ENCODE data around the gene ST3GAL5. TPM values are rescaled to one million over a fixed set of nuclear protein-coding genes. Genes with fewer than 3 reads are reported as not detected.

Gene ST3GAL5
- total and polyA plus RNA-seq, 2 donors (not counting 1 experiment from before 2014, with no cell fraction given) = 42.6 to 94.3 TPM

DNA sequence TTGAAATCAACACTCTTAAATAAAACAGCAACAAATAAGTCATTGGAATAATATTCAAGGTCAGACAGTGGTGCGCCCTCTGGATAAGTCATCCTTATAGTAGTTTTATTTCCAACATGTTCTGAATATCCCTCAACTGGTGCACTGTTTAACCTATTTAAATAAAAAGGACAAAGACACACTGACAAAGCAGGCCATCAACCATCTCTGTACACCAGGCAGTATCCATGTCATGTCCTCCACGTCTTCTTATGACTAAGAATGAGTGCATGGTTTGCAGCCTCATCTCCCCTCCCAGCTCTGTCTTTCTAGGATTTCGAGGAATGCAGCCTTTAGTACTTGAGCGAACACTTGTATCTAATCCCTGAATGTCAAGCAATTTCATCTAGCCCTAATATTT, 42.4 kb downstream of the ST3GAL5 start:
- Histone ChIP-seq H3K9ac (ENCODE audit: low read length) (no peak overlapping the region), H3K4me2 (replicated peaks; ENCODE audit: low read depth, low read length, poor library complexity, severe bottlenecking) (no peak overlapping the region), H3K4me3 (ENCODE audit: control extremely low read depth in 1 of 5, extremely low read depth in 1 of 5, insufficient read depth in 1 of 5, low read depth in 2 of 5, low read length in 4 of 5) (no peak overlapping the region), H3K79me2 (ENCODE audit: control insufficient read depth, insufficient read depth, low read length) (peaks cover 55% of the 10 kb centered on the region), H4K20me1 (ENCODE audit: control insufficient read depth, insufficient read depth, low read length, poor library complexity, severe bottlenecking) (no peaks in the 10 kb centered on the region), H3K27me3 (replicated peaks in 1 of 4; ENCODE audit: control extremely low read depth in 1 of 4, control insufficient read depth in 3 of 4, insufficient read depth in 4 of 4, low read length in 3 of 4) (no peaks in the 10 kb centered on the region), H3K36me3 (replicated peaks in 1 of 2; ENCODE audit: control extremely low read depth in 1 of 2, control insufficient read depth in 1 of 2, extremely low read depth in 1 of 2, insufficient read depth in 2 of 2, low read length in 1 of 2) (peaks cover 0 to 67% of the 10 kb centered on the region in 2 experiments), H3K9me3 (ENCODE audit: control extremely low read depth in 1 of 3, control insufficient read depth in 2 of 3, insufficient read depth in 1 of 3, low read length in 2 of 3) (peaks cover 0 to 3% (median 3%) of the 10 kb centered on the region in 3 donors), H2AFZ (ENCODE audit: insufficient read depth, low read depth, low read length, poor library complexity, severe bottlenecking) (no peak overlapping the region), H3K4me1 (ENCODE audit: control insufficient read depth in 2 of 2, insufficient read depth in 2 of 2, low read length in 2 of 2) (peaks cover 10 to 22% of the 10 kb centered on the region in 2 donors), H3K27ac (ENCODE audit: low read length in 2 of 2) (no peak overlapping the region)
- Mint-ChIP-seq H3K9me3 (ENCODE audit: insufficient read depth) (no peaks in the 10 kb centered on the region), H3K4me1 (peaks cover 30% of the 10 kb centered on the region), H3K4me3 (no peak overlapping the region), H3K27ac (peak overlapping the region; percentile 32), H3K27me3 (no peaks in the 10 kb centered on the region)
- TF ChIP-seq CTCF (IDR thresholded peaks at IDR 0.05) (no peak), EZH2 (IDR thresholded peaks at IDR 0.05; ENCODE audit: borderline replicate concordance, insufficient read depth, low read depth, low read length, poor library complexity, severe bottlenecking) (no peak)
- ChIA-PET CTCF (interaction anchor here (2.2 kb wide), 1 partner anchor 19 kb away, joined by 10 read pairs; no protein-coding TSS in a partner anchor), POLR2A (no interaction called here)
- 100% methylated on average over 3 of the region's 4 CpGs for WGBS (ENCODE audit: insufficient coverage)
- intact Hi-C loops (cut with micrococcal nuclease) = loop anchor here (2.0 kb wide), 1 partner anchor 16 kb away; no protein-coding TSS in a partner anchor
- ATAC-seq (ENCODE audit: low read depth) = no peak
- DNase-seq = no peak

DNA sequence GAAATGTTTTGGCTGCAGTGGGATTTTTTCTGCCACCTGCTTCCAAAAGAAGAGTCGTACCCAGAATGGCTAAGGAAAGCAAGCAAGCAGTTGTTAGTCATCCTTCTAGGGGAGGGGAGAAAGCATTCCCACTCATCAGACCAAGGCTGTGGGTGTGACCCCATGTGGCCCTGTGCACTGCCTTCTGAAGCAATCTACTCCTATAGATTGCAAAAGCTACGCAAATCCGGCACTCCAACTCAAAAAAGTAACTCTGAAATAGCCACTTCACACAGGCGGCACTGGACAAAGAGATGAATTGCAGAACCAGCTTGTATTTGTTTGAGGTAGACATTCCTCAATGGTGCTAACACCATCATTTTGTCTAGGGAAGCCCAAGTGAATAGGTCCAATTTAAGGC, 44.3 kb downstream of the ST3GAL5 start:
- Mint-ChIP-seq H3K4me1 (peaks cover 29% of the 10 kb centered on the region), H3K27ac (no peak overlapping the region), H3K9me3 (ENCODE audit: insufficient read depth) (no peaks in the 10 kb centered on the region), H3K27me3 (no peaks in the 10 kb centered on the region), H3K4me3 (no peak overlapping the region)
- no CpG with 5 or more reads among the region's 4 CpGs for WGBS (ENCODE audit: insufficient coverage)
- Histone ChIP-seq H3K36me3 (replicated peaks in 1 of 2; ENCODE audit: control extremely low read depth in 1 of 2, control insufficient read depth in 1 of 2, extremely low read depth in 1 of 2, insufficient read depth in 2 of 2, low read length in 1 of 2) (peaks cover 0 to 58% of the 10 kb centered on the region in 2 experiments), H3K27ac (ENCODE audit: low read length in 2 of 2) (no peak overlapping the region), H3K9me3 (ENCODE audit: control extremely low read depth in 1 of 3, control insufficient read depth in 2 of 3, insufficient read depth in 1 of 3, low read length in 2 of 3) (peaks cover 0 to 3% (median 3%) of the 10 kb centered on the region in 3 donors), H3K4me2 (replicated peaks; ENCODE audit: low read depth, low read length, poor library complexity, severe bottlenecking) (no peak overlapping the region), H3K9ac (ENCODE audit: low read length) (no peak overlapping the region), H4K20me1 (ENCODE audit: control insufficient read depth, insufficient read depth, low read length, poor library complexity, severe bottlenecking) (no peaks in the 10 kb centered on the region), H3K4me3 (ENCODE audit: control extremely low read depth in 1 of 5, extremely low read depth in 1 of 5, insufficient read depth in 1 of 5, low read depth in 2 of 5, low read length in 4 of 5) (no peak overlapping the region), H2AFZ (ENCODE audit: insufficient read depth, low read depth, low read length, poor library complexity, severe bottlenecking) (no peak overlapping the region), H3K79me2 (ENCODE audit: control insufficient read depth, insufficient read depth, low read length) (peaks cover 46% of the 10 kb centered on the region), H3K4me1 (ENCODE audit: control insufficient read depth in 2 of 2, insufficient read depth in 2 of 2, low read length in 2 of 2) (peaks cover 3 to 17% of the 10 kb centered on the region in 2 donors), H3K27me3 (replicated peaks in 1 of 4; ENCODE audit: control extremely low read depth in 1 of 4, control insufficient read depth in 3 of 4, insufficient read depth in 4 of 4, low read length in 3 of 4) (no peaks in the 10 kb centered on the region)
- DNase-seq (no peak), ATAC-seq (ENCODE audit: low read depth) (no peak)
- POLR2A ChIA-PET = no interaction called here
- intact Hi-C loops (cut with micrococcal nuclease) = no loop called here
- CTCF ChIA-PET = interaction anchor here (1.2 to 2.2 kb wide), 3 partner anchors 15 to 43 kb away, joined by 3 to 10 read pairs (median 3); no protein-coding TSS in a partner anchor
- TF ChIP-seq CTCF (IDR thresholded peaks at IDR 0.05) (no peak), EZH2 (IDR thresholded peaks at IDR 0.05; ENCODE audit: borderline replicate concordance, insufficient read depth, low read depth, low read length, poor library complexity, severe bottlenecking) (no peak)

Data from B cell (primary cell).